Panc1 (cell line): ENCODE measurements around the gene SLC26A3. TPM values are rescaled to one million over a fixed set of nuclear protein-coding genes. Genes with fewer than 3 reads are reported as not detected.

Experiments
- ATAC-seq: fragments of 200-7000 bp; cut with Tn5 transposase; 2 replicates; pipeline ENCODE4 v1.9.1; 2020; ENCODE audit warnings: mild to moderate bottlenecking, moderate library complexity
- BruUV-seq: library from RNA; stranded (reverse); fragments of 400-500 nt; replicated peaks from 2 replicates; lab custom pipeline; 2021; lab: Mats Ljungman, UMichigan
- CTCF ChIA-PET: fragments of 300-600 bp; sonication (Branson Sonifier 250); formaldehyde crosslinking; loops from one replicate; lab custom pipeline; 2022; ENCODE audit warnings: antibody characterized with exemption; lab: Charles Lee
- POLR2A ChIA-PET: fragments of 300-600 bp; sonication (Branson Sonifier 250); formaldehyde crosslinking; loops from one replicate; lab custom pipeline; 2022; ENCODE audit warnings: antibody characterized with exemption; lab: Charles Lee
- DNase-seq: peaks from one replicate; pipeline ENCODE4 v3.0.0-alpha.2; 2010; ENCODE audit warnings: low read depth, low spot score
- H3K27ac ChIP-seq: 2 replicates; pipeline ENCODE4 v1.5.1; 2011; ENCODE audit warnings: mild to moderate bottlenecking, low read length, inconsistent platforms
- H3K27me3 ChIP-seq: fragments of 200-500 bp; sonication (Bioruptor generic); 2 replicates; pipeline ENCODE4 v1.6.0; 2014; ENCODE audit warnings: low read length, inconsistent platforms; ENCODE audit not compliant: control insufficient read depth, insufficient read depth
- H3K36me3 ChIP-seq: fragments of 200-500 bp; sonication (Bioruptor generic); 2 replicates; pipeline ENCODE4 v1.5.1; 2014; ENCODE audit warnings: inconsistent platforms, mild to moderate bottlenecking, low read length, moderate library complexity; ENCODE audit not compliant: control insufficient read depth, insufficient read depth
- H3K4me1 ChIP-seq: 2 replicates; pipeline ENCODE4 v1.5.1; 2011; ENCODE audit warnings: inconsistent platforms, mild to moderate bottlenecking, low read length, moderate library complexity; ENCODE audit not compliant: control insufficient read depth, insufficient read depth
- H3K4me3 ChIP-seq, 2 experiments: 2 replicates each; pipeline ENCODE4 v1.5.1; 2011 to 2012; ENCODE audit warnings: low read depth in 2 of 2, low read length in 2 of 2, mild to moderate bottlenecking in 2 of 2, inconsistent platforms in 1 of 2, moderate library complexity in 1 of 2
- H3K9me3 ChIP-seq: fragments of 200-500 bp; sonication (Bioruptor generic); 2 replicates; pipeline ENCODE4 v1.5.1; 2014; ENCODE audit warnings: low read depth, mild to moderate bottlenecking, inconsistent platforms, low read length, moderate library complexity; ENCODE audit not compliant: control insufficient read depth, insufficient read depth
- CTCF ChIP-seq: fragments of 450-650 bp; IDR thresholded peaks from 2 replicates; pipeline ENCODE4 v1.5.1; 2017; ENCODE audit warnings: mild to moderate bottlenecking
- POLR2AphosphoS5 ChIP-seq: IDR thresholded peaks from 2 replicates; pipeline ENCODE4 v1.6.1; 2012; ENCODE audit warnings: mild to moderate bottlenecking, low read depth, low read length, moderate library complexity
- SIN3A ChIP-seq: IDR thresholded peaks from 2 replicates; pipeline ENCODE4 v1.6.1; 2012; ENCODE audit warnings: low read depth, mild to moderate bottlenecking, low read length, moderate library complexity, borderline replicate concordance; ENCODE audit not compliant: insufficient read depth
- TCF7L2 ChIP-seq: IDR thresholded peaks from 2 replicates; pipeline ENCODE4 v1.6.1; 2011; ENCODE audit warnings: mild to moderate bottlenecking, low read depth, low read length, inconsistent platforms
- in situ Hi-C: cut with HindIII; loops from 2 replicates; pipeline ENCODE4 v1.10.0; 2016; ENCODE audit warnings: low sequenced_read_pairs, low pct_unique_long_range_greater_than_20kb
- intact Hi-C: fragments of 100-400 bp; cut with micrococcal nuclease; formaldehyde crosslinking; loops from one replicate; pipeline ENCODE4 v1.10.0; 2022; ENCODE audit not compliant: unreplicated experiment
- total RNA-seq: library from RNA; stranded (reverse); gene quantifications from one replicate; pipeline ENCODE4 v1.2.1, GENCODE V29; 2021; ENCODE audit not compliant: unreplicated experiment
- TF ChIP-seq, protein P1 (sequence below), 2 experiments: IDR thresholded peaks; 2 replicates each; pipeline ENCODE4 v1.6.1; 2011 to 2012; ENCODE audit warnings: low read depth in 2 of 2, control low read depth in 1 of 2, low read length in 1 of 2, mild to moderate bottlenecking in 1 of 2, moderate library complexity in 1 of 2; ENCODE audit not compliant: insufficient read depth in 1 of 2

SLC26A3 gene
- total RNA-seq, 1 experiment from 2014 or later: 0.36 TPM

DNA sequence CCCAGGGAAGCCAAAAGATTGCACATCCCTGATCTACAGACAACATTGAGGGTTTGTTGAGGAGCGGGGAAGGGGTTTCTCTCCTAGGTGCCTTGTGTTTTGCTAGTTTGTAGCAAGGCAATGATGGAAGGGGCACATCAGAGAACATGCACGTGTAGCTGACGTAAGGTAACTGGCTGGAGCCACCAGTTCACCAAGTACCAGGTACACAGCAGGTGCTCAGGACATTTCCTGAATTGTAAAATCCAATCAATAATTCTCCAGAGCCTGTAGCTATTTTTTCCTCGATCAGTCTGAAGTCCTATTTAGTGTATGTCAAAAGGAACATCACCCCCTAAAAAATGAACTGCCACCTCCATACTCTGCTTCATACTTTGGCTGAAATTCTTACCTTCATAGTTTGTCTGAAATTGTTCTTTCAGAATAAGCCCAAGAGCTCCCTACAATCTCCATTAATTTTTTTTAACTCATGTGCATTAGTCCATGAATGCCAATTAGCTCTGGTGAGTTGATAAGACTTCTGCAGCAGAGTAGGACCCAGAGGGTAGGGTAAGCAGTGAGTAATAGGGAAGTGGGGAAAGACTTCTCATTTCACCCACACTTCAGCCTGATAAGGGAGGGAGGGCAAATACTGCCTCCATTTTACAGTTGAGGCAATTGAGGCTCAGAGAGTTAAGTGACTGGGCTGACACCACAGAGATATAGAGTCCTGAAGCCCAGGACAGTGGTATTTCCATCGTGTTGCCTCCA, 36.0 kb upstream of the SLC26A3 start:
- BruUV-seq: no TSS peak
- in situ Hi-C loops (no loop called here), intact Hi-C loops (no loop called here)
- H3K27me3 ChIP-seq: peaks cover 3% of the 10 kb centered on the region
- DNase-seq (no peak), ATAC-seq (no peak)
- H3K27ac ChIP-seq: no peak overlapping the region
- H3K4me1 ChIP-seq: no peaks in the 10 kb centered on the region
- H3K4me3 ChIP-seq: no peak overlapping the region
- ChIA-PET POLR2A (no interaction called here), CTCF (no interaction called here)
- H3K36me3 ChIP-seq: no peaks in the 10 kb centered on the region
- TF ChIP-seq SIN3A: no peak
- no peak for TF ChIP-seq TCF7L2
- TF ChIP-seq, protein P1, sequence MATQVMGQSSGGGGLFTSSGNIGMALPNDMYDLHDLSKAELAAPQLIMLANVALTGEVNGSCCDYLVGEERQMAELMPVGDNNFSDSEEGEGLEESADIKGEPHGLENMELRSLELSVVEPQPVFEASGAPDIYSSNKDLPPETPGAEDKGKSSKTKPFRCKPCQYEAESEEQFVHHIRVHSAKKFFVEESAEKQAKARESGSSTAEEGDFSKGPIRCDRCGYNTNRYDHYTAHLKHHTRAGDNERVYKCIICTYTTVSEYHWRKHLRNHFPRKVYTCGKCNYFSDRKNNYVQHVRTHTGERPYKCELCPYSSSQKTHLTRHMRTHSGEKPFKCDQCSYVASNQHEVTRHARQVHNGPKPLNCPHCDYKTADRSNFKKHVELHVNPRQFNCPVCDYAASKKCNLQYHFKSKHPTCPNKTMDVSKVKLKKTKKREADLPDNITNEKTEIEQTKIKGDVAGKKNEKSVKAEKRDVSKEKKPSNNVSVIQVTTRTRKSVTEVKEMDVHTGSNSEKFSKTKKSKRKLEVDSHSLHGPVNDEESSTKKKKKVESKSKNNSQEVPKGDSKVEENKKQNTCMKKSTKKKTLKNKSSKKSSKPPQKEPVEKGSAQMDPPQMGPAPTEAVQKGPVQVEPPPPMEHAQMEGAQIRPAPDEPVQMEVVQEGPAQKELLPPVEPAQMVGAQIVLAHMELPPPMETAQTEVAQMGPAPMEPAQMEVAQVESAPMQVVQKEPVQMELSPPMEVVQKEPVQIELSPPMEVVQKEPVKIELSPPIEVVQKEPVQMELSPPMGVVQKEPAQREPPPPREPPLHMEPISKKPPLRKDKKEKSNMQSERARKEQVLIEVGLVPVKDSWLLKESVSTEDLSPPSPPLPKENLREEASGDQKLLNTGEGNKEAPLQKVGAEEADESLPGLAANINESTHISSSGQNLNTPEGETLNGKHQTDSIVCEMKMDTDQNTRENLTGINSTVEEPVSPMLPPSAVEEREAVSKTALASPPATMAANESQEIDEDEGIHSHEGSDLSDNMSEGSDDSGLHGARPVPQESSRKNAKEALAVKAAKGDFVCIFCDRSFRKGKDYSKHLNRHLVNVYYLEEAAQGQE (IDR thresholded peaks at IDR 0.05; ENCODE audit: insufficient read depth in 1 of 2, low read depth in 2 of 2, low read length in 1 of 2): no peak
- no peak for TF ChIP-seq POLR2AphosphoS5
- no peak for TF ChIP-seq CTCF
- no peaks in the 10 kb centered on the region for H3K9me3 ChIP-seq

DNA sequence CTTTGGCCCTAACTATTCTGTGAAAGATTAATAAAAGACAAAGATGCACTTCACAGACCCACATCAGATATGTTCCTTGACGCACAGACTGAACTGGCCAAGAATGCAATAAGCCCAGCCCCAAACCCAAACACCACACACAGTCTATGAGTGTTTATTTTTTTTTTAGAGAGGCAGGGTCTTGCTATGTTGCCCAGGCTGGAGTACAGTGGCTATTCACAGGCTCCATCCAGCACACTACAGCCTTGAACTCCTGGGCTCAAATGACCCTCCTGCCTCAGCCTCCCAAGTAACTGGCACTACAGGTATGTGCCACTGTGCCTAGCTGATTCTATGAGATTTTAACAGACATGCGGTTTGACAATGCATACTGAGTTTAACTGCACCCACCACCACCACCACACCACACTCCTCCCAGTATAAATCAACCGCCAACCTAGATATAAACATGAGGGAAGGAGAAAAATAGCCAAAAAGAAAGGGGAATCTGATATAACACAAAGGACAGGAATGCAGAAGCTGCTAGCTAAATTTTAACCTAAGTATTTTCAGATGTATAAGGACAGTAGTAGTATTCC, 35.1 kb upstream of the SLC26A3 start:
- ChIA-PET POLR2A (no interaction called here), CTCF (no interaction called here)
- intact Hi-C loops (no loop called here), in situ Hi-C loops (no loop called here)
- Histone ChIP-seq H3K4me3 (no peak overlapping the region), H3K4me1 (no peaks in the 10 kb centered on the region), H3K9me3 (no peaks in the 10 kb centered on the region), H3K36me3 (no peaks in the 10 kb centered on the region), H3K27me3 (peaks cover 3% of the 10 kb centered on the region), H3K27ac (no peak overlapping the region)
- TF ChIP-seq TCF7L2 (no peak), CTCF (no peak), SIN3A (no peak), POLR2AphosphoS5 (no peak)
- TF ChIP-seq, protein P1 (IDR thresholded peaks at IDR 0.05; ENCODE audit: insufficient read depth in 1 of 2, low read depth in 2 of 2, low read length in 1 of 2): no peak
- no peak for DNase-seq
- no TSS peak for BruUV-seq
- ATAC-seq: no peak
